Progenitor cell of endocrine pancreas (in vitro differentiated cells): Measurements from ENCODE around the gene SUSD4. TPM values are rescaled to one million over a fixed set of nuclear protein-coding genes. Genes with fewer than 3 reads are reported as not detected.

Experiments used
- DNase-seq: peaks from one replicate; pipeline ENCODE4 v3.0.0; 2021; ENCODE audit warnings: low spot score; ENCODE audit not compliant: unreplicated experiment
- H3K27ac Mint-ChIP-seq: 2 replicates; pipeline ENCODE4 v1.8.0; 2021; ENCODE audit warnings: mild to moderate bottlenecking, moderate library complexity, mixed read lengths
- H3K27me3 Mint-ChIP-seq: 2 replicates; pipeline ENCODE4 v1.8.0; 2021; ENCODE audit warnings: mixed read lengths
- H3K36me3 Mint-ChIP-seq: 2 replicates; pipeline ENCODE4 v1.8.0; 2022; ENCODE audit warnings: mixed read lengths; ENCODE audit not compliant: insufficient read depth
- H3K4me1 Mint-ChIP-seq: 2 replicates; pipeline ENCODE4 v1.8.0; 2021; ENCODE audit warnings: low read depth, mixed read lengths
- H3K4me3 Mint-ChIP-seq: 2 replicates; pipeline ENCODE4 v1.8.0; 2021; ENCODE audit warnings: low read depth, mild to moderate bottlenecking, moderate library complexity, mixed read lengths
- H3K9me3 Mint-ChIP-seq: 2 replicates; pipeline ENCODE4 v1.8.0; 2021; ENCODE audit warnings: low read depth, mixed read lengths
- total RNA-seq: library from RNA; stranded (reverse); gene quantifications from 2 replicates; pipeline ENCODE4 v1.2.1, GENCODE V29; 2021
- TF ChIP-seq, protein P1 (sequence below): fragments of 200-600 bp; sonication (generic); IDR thresholded peaks from one replicate; pipeline ENCODE4 v1.5.0; 2021; ENCODE audit warnings: antibody characterized with exemption, mild to moderate bottlenecking; ENCODE audit not compliant: unreplicated experiment

The SUSD4 gene
- total RNA-seq, 1 donor from 2014 or later: 6.0 TPM

GRCh38 chr1:223210788-223211120 lies 153.2 kb downstream of the SUSD4 start:
- no peaks in the 10 kb centered on the region for H3K36me3 Mint-ChIP-seq
- no peak overlapping the region for H3K27ac Mint-ChIP-seq
- H3K4me1 Mint-ChIP-seq: peaks cover 37% of the 10 kb centered on the region
- H3K4me3 Mint-ChIP-seq: no peak overlapping the region
- TF ChIP-seq, protein P1, sequence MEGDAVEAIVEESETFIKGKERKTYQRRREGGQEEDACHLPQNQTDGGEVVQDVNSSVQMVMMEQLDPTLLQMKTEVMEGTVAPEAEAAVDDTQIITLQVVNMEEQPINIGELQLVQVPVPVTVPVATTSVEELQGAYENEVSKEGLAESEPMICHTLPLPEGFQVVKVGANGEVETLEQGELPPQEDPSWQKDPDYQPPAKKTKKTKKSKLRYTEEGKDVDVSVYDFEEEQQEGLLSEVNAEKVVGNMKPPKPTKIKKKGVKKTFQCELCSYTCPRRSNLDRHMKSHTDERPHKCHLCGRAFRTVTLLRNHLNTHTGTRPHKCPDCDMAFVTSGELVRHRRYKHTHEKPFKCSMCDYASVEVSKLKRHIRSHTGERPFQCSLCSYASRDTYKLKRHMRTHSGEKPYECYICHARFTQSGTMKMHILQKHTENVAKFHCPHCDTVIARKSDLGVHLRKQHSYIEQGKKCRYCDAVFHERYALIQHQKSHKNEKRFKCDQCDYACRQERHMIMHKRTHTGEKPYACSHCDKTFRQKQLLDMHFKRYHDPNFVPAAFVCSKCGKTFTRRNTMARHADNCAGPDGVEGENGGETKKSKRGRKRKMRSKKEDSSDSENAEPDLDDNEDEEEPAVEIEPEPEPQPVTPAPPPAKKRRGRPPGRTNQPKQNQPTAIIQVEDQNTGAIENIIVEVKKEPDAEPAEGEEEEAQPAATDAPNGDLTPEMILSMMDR: no peak
- no peaks in the 10 kb centered on the region for H3K9me3 Mint-ChIP-seq
- no peak for DNase-seq
- no peaks in the 10 kb centered on the region for H3K27me3 Mint-ChIP-seq

GRCh38 chr1:223209992-223210787 lies 153.8 kb downstream of the SUSD4 start:
- no peaks in the 10 kb centered on the region for H3K9me3 Mint-ChIP-seq
- H3K27me3 Mint-ChIP-seq: no peaks in the 10 kb centered on the region
- H3K4me1 Mint-ChIP-seq: peaks cover 37% of the 10 kb centered on the region
- no peaks in the 10 kb centered on the region for H3K36me3 Mint-ChIP-seq
- no peak for DNase-seq
- no peak overlapping the region for H3K4me3 Mint-ChIP-seq
- TF ChIP-seq, protein P1: no peak
- H3K27ac Mint-ChIP-seq: peak overlapping the region; percentile 78

DNA sequence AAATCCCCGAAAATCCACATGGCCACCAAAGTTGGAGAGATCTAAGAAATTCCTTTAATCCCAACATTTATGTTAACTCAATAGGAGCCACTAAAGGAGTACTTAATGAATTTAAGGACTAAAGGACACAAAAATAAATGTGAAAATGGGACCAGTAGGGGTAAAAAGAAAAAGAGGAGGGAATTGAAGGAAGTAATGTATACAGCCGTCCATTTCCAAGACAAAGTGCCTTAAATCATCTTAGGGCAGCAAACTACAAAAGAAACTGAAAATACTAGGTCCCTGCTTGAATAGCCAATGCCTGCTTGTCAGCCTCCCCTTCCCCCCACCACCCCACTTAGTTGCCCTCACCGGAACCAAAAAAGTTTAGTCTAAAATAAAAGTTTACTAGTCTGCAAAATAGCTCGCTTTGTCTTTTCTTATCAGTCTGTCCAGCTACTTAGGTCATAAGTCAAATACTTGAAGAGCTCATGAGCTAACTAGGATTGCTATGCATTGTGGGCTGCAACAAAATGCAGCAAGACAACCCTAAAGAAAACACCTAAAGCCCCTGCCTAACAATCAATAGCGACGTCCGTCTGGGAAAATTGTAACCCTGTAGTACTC lies 154.6 kb downstream of the SUSD4 start:
- Mint-ChIP-seq H3K4me3 (no peak overlapping the region), H3K36me3 (no peaks in the 10 kb centered on the region), H3K9me3 (no peaks in the 10 kb centered on the region), H3K27ac (peak overlapping the region; percentile 78), H3K27me3 (no peaks in the 10 kb centered on the region), H3K4me1 (peaks cover 37% of the 10 kb centered on the region)
- no peak for DNase-seq
- TF ChIP-seq, protein P1: no peak

DNA sequence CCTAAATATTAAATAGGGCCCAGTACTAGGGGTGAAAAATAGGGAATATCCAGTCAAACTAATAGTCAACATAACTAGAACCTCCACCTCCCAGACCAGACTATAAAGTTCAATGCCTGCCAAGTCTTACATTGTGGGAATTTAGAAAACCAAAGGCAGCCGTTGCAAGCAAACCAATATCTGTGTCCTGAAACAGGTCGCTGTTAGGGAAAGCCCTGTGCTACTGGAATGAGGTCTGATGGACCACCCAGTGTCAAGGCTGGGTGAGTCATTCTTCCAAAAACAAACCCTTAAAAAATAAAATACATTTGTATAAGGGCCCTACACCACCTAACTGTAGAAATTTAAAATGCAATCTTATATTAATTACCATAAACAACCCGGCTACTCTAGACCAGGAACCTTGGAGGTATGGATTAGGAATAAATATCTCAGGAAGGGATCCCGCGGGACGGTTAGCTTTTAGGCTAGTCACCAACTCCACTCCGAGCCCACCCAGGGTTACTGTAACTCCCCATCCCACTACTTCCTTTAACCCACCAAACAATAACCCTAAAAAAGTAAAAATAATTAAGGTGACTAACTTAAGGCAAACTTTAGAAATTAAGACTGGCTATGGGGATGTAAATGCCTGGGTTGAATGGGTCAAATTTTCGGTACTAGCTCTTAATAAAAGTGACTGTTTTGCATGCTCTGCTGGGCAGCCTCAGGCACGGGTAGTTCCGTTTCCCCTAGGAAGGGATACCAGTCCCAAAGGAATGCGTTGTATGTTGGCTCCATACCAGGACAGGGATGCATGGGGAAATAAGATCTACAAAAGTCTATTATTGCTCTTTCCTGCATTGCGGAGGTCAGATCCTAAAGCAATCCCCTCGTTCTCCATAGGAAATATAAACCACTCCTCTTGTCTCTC lies 155.6 kb downstream of the SUSD4 start:
- H3K9me3 Mint-ChIP-seq: no peaks in the 10 kb centered on the region
- no peak for DNase-seq
- peak overlapping the region; percentile 49 for H3K27ac Mint-ChIP-seq
- no peaks in the 10 kb centered on the region for H3K36me3 Mint-ChIP-seq
- H3K4me1 Mint-ChIP-seq: peaks cover 43% of the 10 kb centered on the region
- no peaks in the 10 kb centered on the region for H3K27me3 Mint-ChIP-seq
- TF ChIP-seq, protein P1: no peak
- no peak overlapping the region for H3K4me3 Mint-ChIP-seq
